GM10266 (cell line): Measurements from ENCODE around the gene EDIL3.
A peak's percentile ranks its signal among the peaks of the same experiment; 100 is the strongest.

Source experiments
- DNase-seq: peaks from one replicate; pipeline ENCODE4 v3.0.0; 2012; ENCODE audit errors: extremely low spot score
- TF ChIP-seq, protein P1 (sequence below): IDR thresholded peaks from 2 replicates; pipeline ENCODE4 v1.5.1; 2012; ENCODE audit warnings: mild to moderate bottlenecking, low read depth; ENCODE audit not compliant: control insufficient read depth, insufficient read depth; ENCODE audit errors: missing control alignments

Gene EDIL3

DNA sequence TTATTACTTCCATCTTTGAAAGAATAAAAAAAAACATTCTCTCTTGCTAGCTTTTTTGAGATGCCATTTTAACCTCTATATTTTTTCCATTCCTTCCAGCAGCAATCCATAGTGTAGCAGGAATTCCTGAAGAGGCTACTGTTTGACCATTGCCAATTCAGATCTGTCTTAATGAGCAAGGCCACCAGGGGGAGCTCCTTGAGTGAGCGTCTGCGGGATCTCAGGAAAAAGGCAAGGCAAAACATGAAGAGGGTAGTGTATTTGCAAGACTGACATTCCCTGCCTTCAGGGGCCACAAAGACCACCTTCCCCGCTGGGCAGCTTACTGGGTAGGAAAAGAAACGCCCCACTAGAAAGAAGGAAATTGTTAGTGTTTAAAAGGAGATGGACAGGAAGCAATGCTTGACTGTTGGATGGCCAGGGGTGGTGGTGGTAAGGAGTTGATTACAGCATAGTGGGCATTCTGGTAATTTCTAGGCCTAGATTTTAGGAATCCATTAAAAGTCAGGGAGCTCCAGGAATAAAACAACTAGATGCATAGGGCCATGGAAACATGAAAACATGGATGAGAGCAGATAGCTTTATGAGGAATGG lies 457.4 kb downstream of the EDIL3 start:
- peak; percentile 38 for DNase-seq
- TF ChIP-seq, protein P1, sequence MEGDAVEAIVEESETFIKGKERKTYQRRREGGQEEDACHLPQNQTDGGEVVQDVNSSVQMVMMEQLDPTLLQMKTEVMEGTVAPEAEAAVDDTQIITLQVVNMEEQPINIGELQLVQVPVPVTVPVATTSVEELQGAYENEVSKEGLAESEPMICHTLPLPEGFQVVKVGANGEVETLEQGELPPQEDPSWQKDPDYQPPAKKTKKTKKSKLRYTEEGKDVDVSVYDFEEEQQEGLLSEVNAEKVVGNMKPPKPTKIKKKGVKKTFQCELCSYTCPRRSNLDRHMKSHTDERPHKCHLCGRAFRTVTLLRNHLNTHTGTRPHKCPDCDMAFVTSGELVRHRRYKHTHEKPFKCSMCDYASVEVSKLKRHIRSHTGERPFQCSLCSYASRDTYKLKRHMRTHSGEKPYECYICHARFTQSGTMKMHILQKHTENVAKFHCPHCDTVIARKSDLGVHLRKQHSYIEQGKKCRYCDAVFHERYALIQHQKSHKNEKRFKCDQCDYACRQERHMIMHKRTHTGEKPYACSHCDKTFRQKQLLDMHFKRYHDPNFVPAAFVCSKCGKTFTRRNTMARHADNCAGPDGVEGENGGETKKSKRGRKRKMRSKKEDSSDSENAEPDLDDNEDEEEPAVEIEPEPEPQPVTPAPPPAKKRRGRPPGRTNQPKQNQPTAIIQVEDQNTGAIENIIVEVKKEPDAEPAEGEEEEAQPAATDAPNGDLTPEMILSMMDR: peak; percentile 72

DNA sequence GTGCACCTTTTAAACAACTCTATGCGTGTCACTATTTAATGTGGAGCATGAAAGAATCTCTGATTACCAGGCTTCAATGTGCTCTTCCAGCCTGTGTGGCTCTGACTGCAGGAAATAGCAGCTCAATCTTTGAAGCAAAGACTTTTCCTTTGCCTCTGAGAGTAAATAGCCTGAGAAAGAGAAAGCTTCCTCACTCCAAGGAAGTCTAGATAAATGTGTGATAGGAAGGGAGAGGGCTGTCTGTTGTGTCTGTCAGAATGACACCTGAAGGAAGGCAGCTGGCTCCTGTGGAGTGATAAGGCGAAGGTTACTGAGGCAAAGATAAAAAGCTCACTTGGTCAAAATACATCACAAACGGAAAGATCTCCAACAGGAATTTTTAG lies 458.7 kb downstream of the EDIL3 start:
- TF ChIP-seq, protein P1: no peak
- no peak for DNase-seq

DNA sequence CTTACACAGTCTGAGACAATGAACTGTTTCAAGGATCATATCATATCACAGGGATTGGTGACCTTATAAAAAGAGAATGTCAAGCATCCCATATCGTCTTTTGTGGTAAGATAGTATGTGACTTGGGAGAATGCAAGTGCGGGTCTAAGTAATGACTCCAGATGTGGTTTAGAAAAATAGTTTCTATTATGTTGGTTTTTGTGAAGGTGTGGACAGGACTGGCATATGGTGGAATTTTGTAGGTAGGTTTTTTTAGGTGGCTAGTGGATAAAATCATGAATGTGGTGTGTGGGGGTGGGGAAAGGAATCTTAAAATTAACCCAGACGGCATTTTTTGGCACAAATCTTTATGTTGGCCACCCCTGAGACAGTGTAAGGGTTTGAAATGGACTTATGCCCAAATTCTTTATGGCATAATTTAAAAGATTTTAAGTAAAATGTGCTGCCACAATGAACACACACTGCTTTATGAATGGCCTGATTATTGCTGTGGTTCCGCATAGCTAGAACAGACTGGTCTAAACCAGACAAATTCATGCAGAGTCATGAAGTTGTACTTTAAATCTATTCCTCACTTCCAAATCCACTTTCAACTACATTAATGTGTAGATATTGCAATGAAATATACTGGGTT lies 459.2 kb downstream of the EDIL3 start:
- no peak for DNase-seq
- TF ChIP-seq, protein P1: no peak

DNA sequence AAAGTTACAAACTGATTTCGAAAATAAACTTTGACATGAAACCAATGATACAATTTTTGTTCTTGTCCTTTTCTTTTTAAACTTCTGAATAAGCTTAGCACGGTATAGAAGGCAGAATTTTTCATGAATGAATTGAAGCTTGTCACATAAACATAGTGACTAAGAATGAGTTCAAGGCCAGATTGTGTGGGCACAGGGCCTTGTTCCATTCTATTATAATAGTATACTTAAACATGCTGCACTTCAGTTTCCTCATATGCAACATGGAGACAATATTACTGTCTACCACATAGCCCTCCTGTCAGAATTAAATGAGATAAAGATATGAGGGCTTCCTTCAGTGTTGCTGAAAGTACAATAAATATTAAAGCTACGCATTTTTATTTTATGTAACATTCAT lies 459.8 kb downstream of the EDIL3 start:
- no peak for DNase-seq
- TF ChIP-seq, protein P1: no peak

DNA sequence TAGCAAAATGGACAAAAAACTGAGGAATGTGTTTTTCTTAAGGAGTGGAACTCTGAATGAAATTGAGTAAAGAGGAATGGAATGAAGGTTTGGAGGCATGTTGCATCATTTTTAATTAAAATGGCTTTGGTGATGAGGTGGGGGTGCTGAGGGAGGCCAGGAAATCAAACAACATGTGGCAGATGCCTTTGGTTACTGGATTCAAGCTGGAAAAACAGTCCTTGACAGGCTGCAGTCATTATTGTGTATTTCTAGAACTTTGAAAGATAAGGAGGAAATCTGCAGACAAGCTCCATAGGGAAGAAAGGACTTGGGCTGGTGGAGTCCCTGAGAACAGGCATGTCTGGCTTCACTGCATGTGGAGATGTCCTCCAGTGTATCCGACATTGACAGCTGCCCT lies 460.5 kb downstream of the EDIL3 start:
- TF ChIP-seq, protein P1: no peak
- DNase-seq: no peak

DNA sequence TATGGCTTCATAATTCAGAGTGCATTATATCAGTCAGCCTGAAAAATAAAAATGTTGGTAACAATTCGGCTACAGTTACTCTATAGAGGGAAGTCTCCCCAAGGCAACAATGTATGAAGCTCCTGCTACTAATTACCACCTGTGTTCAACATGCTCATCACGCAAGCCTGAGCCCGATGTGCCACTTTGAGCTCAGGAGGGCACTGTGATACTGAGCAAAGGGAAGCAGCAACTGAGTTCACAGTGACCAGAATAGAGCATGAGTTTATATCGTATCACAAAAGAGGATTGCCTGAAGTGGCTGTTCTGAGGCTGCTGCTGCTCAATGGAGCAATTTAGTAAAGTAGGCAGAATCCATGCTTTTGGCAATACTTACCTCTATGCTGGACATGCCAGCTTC lies 462.0 kb downstream of the EDIL3 start:
- TF ChIP-seq, protein P1: no peak
- DNase-seq: no peak

DNA sequence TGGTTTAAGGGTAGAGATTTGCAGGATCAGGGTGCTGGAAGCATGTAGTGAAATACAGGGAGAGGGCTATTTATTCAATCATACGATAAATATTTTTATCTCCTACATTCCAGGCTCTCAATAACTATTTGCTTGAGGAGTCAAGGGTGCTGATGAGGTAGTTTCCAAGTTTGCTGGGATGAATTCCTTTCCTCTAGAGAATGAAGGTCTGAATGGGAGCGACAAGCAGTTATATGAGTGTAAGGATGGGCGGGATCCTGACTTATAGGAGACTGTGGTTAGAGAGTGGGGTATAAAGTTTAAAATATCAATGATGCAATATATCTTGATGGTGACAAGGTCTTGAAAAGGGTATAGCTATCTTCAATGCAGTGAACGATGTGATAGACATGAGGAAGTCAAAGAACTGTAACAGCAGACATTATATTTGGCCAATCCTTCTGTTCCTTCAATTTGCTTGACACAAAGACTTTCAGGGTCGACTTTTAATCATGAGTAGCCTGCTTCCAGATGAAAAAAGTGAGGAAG lies 462.9 kb downstream of the EDIL3 start:
- DNase-seq: no peak
- TF ChIP-seq, protein P1: no peak
